Heart left ventricle (tissue), 13 donors: ENCODE data around the gene SLIT1.

Experiments used
- CTCF ChIP-seq, 12 donors: fragments of 200-600 bp; sonication (generic) in 4 of 12; IDR thresholded peaks; one replicate each; pipeline versions ENCODE4 v1.5.0 to v1.8.0; 2018 to 2022; ENCODE audit warnings: antibody characterized with exemption in 12 of 12, mild to moderate bottlenecking in 5 of 12
- POLR2A ChIP-seq, 2 donors: fragments of 450-650 bp; IDR thresholded peaks; one replicate each; pipeline ENCODE4 v1.6.1; 2017; ENCODE audit warnings: antibody characterized with exemption in 2 of 2, mild to moderate bottlenecking in 2 of 2, moderate library complexity in 2 of 2
- donor health status: ischemic (EF 13 %, LVEDD 7.1; RV severe dilation, severe dysfunction).
- donor health status: DM: no; HTN: yes; CAD: no.
- donor health status: DM: no; HTN: no; CAD: no.
- donor health status: ischemic (EF 25% LVEDD 6.9; RV normal size, moderate dysfunction).
- donor health status: ischemic (EF 25% LVEDD 5.7; RV mildly dilated, moderate dysfunction).
- donor health status: ischemic (EF 35%, LVEDD 5.7; RV mildly dilated, moderate dysfunction).
- donor health status: nonischemic (EF 11% LVEDD 7.7; RV severe dilation, severe dysfunction).
- donor health status: DM: yes; HTN: yes; CAD: no.
- donor health status: PGD.
- donor health status: ischemic (EF 29% LVEDD 5.4; RV normal size, mild dysfunction).
- donor health status: nonischemic (EF 23%, LVEDD 6.1; RV moderate dilation, normal function).

DNA sequence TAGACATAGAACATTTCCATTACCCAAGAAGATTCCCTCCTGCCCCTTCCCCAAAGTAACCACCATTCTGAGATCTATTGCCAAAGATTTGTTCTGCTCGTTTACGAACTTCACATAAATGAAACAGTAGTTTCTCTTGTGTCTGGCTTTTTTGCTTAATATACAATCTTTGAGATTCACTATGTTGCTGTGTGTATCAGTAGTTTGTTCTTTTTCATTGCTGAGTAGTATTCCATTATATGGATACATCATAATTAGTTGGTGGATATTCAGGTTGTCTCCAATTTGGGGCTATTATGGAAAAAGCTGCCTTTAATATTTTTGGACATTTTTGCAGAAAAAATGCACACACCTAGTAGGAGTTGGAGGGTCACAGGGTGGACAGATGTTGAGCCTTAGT lies 124.3 kb downstream of the SLIT1 start:
- TF ChIP-seq CTCF (IDR thresholded peaks at IDR 0.05) (no peak), POLR2A (IDR thresholded peaks at IDR 0.05) (no peak)
